ENCODE results near the gene LRIG3. TPM values are rescaled to one million over a fixed set of nuclear protein-coding genes. Genes with fewer than 3 reads are reported as not detected.

LRIG3 gene
- total and polyA plus RNA-seq, 4 experiments from 2014 or later, result not detected

DNA sequence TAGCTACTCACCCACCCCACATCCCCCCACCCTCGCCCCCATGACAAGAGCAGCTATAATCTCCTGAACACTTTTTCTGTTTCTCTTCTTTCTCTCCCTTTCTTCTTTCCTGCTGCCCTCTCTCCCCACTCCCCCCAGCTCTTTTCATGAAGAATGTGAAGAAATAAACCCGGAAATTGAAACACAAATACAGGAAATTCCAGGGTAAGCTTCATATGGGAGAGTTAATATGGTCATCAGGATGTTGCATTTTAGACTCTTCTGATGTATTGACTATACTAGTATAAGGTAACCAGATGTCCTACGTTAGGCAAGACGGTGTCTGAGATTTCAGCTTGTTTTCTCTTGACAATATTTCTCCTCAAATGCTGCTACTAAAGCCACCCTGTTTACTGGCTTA, 41.6 kb upstream of the LRIG3 start:
- ChIA-PET CTCF (ENCODE audit: partially characterized antibody) (no interaction called here), POLR2A (ENCODE audit: partially characterized antibody) (no interaction called here)
- H3K36me3 Mint-ChIP-seq, result no peaks in the 10 kb centered on the region
- intact Hi-C loops (cut with micrococcal nuclease), result no loop called here
- no peaks in the 10 kb centered on the region for H3K4me1 Mint-ChIP-seq
- DNase-seq, result no peak
- H3K9me3 ChIP-seq (ENCODE audit: control insufficient read depth in 1 of 2, low read length in 2 of 2), result no peaks in the 10 kb centered on the region
- H3K4me1 ChIP-seq (ENCODE audit: insufficient read depth, low read length), result no peaks in the 10 kb centered on the region
- H3K27me3 ChIP-seq (ENCODE audit: insufficient read depth, low read length), result no peaks in the 10 kb centered on the region
- no peak overlapping the region for H3K27ac Mint-ChIP-seq
- no peaks in the 10 kb centered on the region for H3K27me3 Mint-ChIP-seq
- H3K4me3 Mint-ChIP-seq, result no peak overlapping the region
- peaks cover 0 to 10% (median 2%) of the 10 kb centered on the region in 8 donors for H3K9me3 Mint-ChIP-seq
- no peak overlapping the region for H3K4me3 ChIP-seq (ENCODE audit: low read length in 2 of 2)
- H3K36me3 ChIP-seq (ENCODE audit: insufficient read depth, low read length), result no peaks in the 10 kb centered on the region
- H3K27ac ChIP-seq (ENCODE audit: low read depth, low read length), result no peak overlapping the region

DNA sequence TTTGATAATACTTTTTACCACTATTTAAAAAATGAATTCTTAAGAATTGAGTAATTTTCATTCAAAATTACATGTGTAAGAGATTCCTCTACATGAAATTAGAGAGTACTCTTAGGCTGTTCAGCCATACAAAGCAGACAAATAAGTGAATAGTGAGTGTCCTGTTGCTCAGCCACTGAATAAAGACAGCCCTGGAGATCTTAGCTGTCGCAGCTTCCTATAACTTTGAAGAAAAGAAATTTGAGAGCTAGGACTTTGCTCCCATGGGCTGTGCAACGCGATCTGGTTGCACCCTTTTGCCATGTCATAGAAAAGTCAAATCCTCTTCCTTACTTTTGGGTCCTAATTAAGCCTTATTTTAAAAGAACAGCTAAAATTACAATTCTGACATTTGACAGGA, 40.9 kb upstream of the LRIG3 start:
- no peak for DNase-seq
- no peak overlapping the region for H3K4me3 ChIP-seq (ENCODE audit: low read length in 2 of 2)
- POLR2A ChIA-PET (ENCODE audit: partially characterized antibody), result no interaction called here

DNA sequence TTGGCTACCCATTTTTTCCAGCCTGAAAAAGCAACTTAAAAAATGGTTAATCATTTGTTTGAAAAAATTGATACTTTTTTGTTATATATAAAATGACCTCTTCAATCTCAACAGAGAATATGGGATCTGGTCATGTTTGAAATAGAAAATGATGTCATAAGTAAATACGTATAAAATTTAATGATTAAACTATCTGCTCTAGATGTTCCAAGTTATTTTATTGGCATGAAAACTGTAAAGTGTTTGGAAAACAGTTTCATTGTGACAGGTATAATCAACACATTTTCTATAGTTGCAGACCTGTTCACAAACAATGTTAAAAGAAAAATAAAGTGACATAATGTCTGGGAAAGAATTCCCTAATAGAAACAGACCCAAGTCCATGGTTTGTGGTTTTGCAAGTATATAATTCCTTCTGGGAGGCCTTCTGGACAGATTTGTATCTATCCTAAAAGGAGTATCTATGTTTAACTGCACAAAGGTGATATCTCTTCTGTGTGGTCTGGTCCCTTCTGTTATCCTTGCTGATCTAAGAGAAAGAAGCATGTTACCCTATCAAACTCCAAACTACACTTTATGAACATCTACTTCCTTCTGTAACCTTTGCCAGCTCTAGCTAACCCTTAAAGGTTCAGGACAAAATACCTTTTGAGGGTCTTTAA, 39.5 kb upstream of the LRIG3 start:
- H3K36me3 Mint-ChIP-seq, result no peaks in the 10 kb centered on the region
- no peaks in the 10 kb centered on the region for H3K4me1 Mint-ChIP-seq
- no peaks in the 10 kb centered on the region for H3K9me3 ChIP-seq (ENCODE audit: control insufficient read depth in 1 of 2, low read length in 2 of 2)
- H3K27me3 ChIP-seq (ENCODE audit: insufficient read depth, low read length), result no peaks in the 10 kb centered on the region
- ChIA-PET POLR2A (ENCODE audit: partially characterized antibody) (no interaction called here), CTCF (ENCODE audit: partially characterized antibody) (no interaction called here)
- DNase-seq, result no peak
- intact Hi-C loops (cut with micrococcal nuclease), result no loop called here
- H3K36me3 ChIP-seq (ENCODE audit: insufficient read depth, low read length), result no peaks in the 10 kb centered on the region
- no peak overlapping the region for H3K27ac Mint-ChIP-seq
- no peak overlapping the region for H3K4me3 ChIP-seq (ENCODE audit: low read length in 2 of 2)
- H3K27me3 Mint-ChIP-seq, result no peaks in the 10 kb centered on the region
- peaks cover 0 to 4% (median 2%) of the 10 kb centered on the region in 8 donors for H3K9me3 Mint-ChIP-seq
- H3K4me3 Mint-ChIP-seq, result no peak overlapping the region
- no peaks in the 10 kb centered on the region for H3K4me1 ChIP-seq (ENCODE audit: insufficient read depth, low read length)
- no peak overlapping the region for H3K27ac ChIP-seq (ENCODE audit: low read depth, low read length)

More for the DNA sequence above, 40.9 kb upstream of the LRIG3 start:
- intact Hi-C loops (cut with micrococcal nuclease), result no loop called here
- no peak overlapping the region for H3K4me3 Mint-ChIP-seq
- no peaks in the 10 kb centered on the region for H3K36me3 Mint-ChIP-seq
- no peak overlapping the region for H3K27ac Mint-ChIP-seq
- no peaks in the 10 kb centered on the region for H3K27me3 Mint-ChIP-seq
- CTCF ChIA-PET (ENCODE audit: partially characterized antibody), result no interaction called here
- peaks cover 0 to 10% (median 2%) of the 10 kb centered on the region in 8 donors for H3K9me3 Mint-ChIP-seq
- no peak overlapping the region for H3K27ac ChIP-seq (ENCODE audit: low read depth, low read length)
- no peaks in the 10 kb centered on the region for H3K9me3 ChIP-seq (ENCODE audit: control insufficient read depth in 1 of 2, low read length in 2 of 2)
- H3K36me3 ChIP-seq (ENCODE audit: insufficient read depth, low read length), result no peaks in the 10 kb centered on the region
- H3K27me3 ChIP-seq (ENCODE audit: insufficient read depth, low read length), result no peaks in the 10 kb centered on the region
- H3K4me1 Mint-ChIP-seq, result no peaks in the 10 kb centered on the region
- H3K4me1 ChIP-seq (ENCODE audit: insufficient read depth, low read length), result no peaks in the 10 kb centered on the region

DNA sequence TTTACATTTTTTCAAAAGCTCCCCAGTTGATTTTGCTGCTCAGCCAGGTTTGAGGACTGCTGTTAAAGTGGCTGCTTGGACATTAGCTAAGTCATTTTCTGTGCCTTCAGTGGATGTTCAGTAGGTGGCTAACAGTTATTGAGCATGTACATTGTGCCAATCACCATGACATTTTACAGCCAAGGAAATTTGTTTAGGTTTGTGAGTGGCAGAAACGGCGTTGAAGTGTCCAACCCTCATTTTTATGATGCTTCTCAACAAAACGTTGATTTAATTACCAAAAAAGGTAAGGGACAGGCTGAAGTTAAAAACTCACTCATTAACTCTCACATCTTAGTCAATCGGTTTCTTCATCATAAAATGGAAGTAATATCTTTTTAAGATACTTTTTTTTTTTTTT, 37.0 kb upstream of the LRIG3 start:
- Histone ChIP-seq H3K36me3 (ENCODE audit: insufficient read depth, low read length) (no peaks in the 10 kb centered on the region), H3K27ac (ENCODE audit: low read depth, low read length) (no peak overlapping the region), H3K27me3 (ENCODE audit: insufficient read depth, low read length) (no peaks in the 10 kb centered on the region), H3K9me3 (ENCODE audit: control insufficient read depth in 1 of 2, low read length in 2 of 2) (no peaks in the 10 kb centered on the region), H3K4me3 (ENCODE audit: low read length in 2 of 2) (no peak overlapping the region), H3K4me1 (ENCODE audit: insufficient read depth, low read length) (no peaks in the 10 kb centered on the region)
- CTCF ChIA-PET (ENCODE audit: partially characterized antibody), result no interaction called here
- H3K9me3 Mint-ChIP-seq, result peaks cover 0 to 3% (median under 1%) of the 10 kb centered on the region in 8 donors
- no peak overlapping the region for H3K27ac Mint-ChIP-seq
- no peaks in the 10 kb centered on the region for H3K36me3 Mint-ChIP-seq
- no peaks in the 10 kb centered on the region for H3K27me3 Mint-ChIP-seq
- intact Hi-C loops (cut with micrococcal nuclease), result no loop called here
- no peaks in the 10 kb centered on the region for H3K4me1 Mint-ChIP-seq
- POLR2A ChIA-PET (ENCODE audit: partially characterized antibody), result no interaction called here
- DNase-seq, result no peak
- H3K4me3 Mint-ChIP-seq, result no peak overlapping the region

DNA sequence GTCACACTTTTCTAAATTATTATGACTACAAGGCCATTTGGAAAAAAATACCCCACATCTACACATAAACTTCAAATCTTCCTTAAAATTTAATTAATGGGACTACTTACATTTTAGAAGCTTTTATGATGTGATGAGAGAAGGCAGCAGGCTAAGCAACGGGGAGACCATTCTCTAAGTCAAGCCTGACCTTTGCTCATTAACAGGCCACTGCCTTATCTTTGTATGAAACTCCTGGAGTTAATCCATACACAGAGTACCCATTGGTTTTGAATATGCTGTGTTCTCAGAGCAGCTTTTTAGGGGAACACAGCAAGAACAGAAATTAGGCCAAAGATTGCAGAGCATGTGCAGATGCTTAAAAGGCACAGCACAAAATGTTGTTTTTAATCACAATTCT, 35.5 kb upstream of the LRIG3 start:
- DNase-seq, result no peak
- intact Hi-C loops (cut with micrococcal nuclease), result no loop called here
- no peaks in the 10 kb centered on the region for H3K4me1 ChIP-seq (ENCODE audit: insufficient read depth, low read length)
- no peak overlapping the region for H3K27ac ChIP-seq (ENCODE audit: low read depth, low read length)
- CTCF ChIA-PET (ENCODE audit: partially characterized antibody), result no interaction called here
- Mint-ChIP-seq H3K27ac (no peak overlapping the region), H3K36me3 (no peaks in the 10 kb centered on the region), H3K4me1 (no peaks in the 10 kb centered on the region), H3K9me3 (peaks cover 0 to 8% (median under 1%) of the 10 kb centered on the region in 8 donors), H3K27me3 (no peaks in the 10 kb centered on the region), H3K4me3 (no peak overlapping the region)
- POLR2A ChIA-PET (ENCODE audit: partially characterized antibody), result no interaction called here
- H3K36me3 ChIP-seq (ENCODE audit: insufficient read depth, low read length), result no peaks in the 10 kb centered on the region
- no peak overlapping the region for H3K4me3 ChIP-seq (ENCODE audit: low read length in 2 of 2)
- no peaks in the 10 kb centered on the region for H3K9me3 ChIP-seq (ENCODE audit: control insufficient read depth in 1 of 2, low read length in 2 of 2)
- H3K27me3 ChIP-seq (ENCODE audit: insufficient read depth, low read length), result no peaks in the 10 kb centered on the region

DNA sequence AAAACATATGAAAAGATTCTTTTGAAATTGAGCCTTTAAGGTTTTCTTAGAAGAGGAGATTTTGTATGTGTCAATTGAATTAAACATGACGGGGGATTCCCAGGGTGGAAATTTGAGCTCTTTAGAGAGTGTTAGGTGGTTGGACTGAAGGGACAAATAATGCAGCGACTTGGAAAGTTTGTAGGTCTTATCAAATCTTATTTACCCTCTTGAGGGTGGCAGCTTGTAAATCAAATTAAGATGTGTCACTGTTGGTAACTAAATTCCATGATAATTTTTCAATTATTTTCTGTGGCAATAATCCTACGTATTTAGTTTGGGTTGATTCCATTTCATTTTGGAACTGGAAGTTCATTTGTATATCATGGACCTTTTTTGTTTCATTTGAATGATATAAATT, 33.7 kb upstream of the LRIG3 start:
- intact Hi-C loops (cut with micrococcal nuclease), result no loop called here
- H3K9me3 ChIP-seq (ENCODE audit: control insufficient read depth in 1 of 2, low read length in 2 of 2), result no peaks in the 10 kb centered on the region
- peaks cover 0 to 14% (median 5%) of the 10 kb centered on the region in 8 donors for H3K9me3 Mint-ChIP-seq
- H3K27me3 ChIP-seq (ENCODE audit: insufficient read depth, low read length), result no peaks in the 10 kb centered on the region
- H3K27ac Mint-ChIP-seq, result no peak overlapping the region
- ChIA-PET CTCF (ENCODE audit: partially characterized antibody) (no interaction called here), POLR2A (ENCODE audit: partially characterized antibody) (no interaction called here)
- H3K27me3 Mint-ChIP-seq, result no peaks in the 10 kb centered on the region
- H3K4me3 ChIP-seq (ENCODE audit: low read length in 2 of 2), result no peak overlapping the region
- no peaks in the 10 kb centered on the region for H3K36me3 ChIP-seq (ENCODE audit: insufficient read depth, low read length)
- H3K4me3 Mint-ChIP-seq, result no peak overlapping the region
- no peaks in the 10 kb centered on the region for H3K4me1 ChIP-seq (ENCODE audit: insufficient read depth, low read length)
- no peaks in the 10 kb centered on the region for H3K36me3 Mint-ChIP-seq
- no peak for DNase-seq
- no peak overlapping the region for H3K27ac ChIP-seq (ENCODE audit: low read depth, low read length)
- H3K4me1 Mint-ChIP-seq, result no peaks in the 10 kb centered on the region

DNA sequence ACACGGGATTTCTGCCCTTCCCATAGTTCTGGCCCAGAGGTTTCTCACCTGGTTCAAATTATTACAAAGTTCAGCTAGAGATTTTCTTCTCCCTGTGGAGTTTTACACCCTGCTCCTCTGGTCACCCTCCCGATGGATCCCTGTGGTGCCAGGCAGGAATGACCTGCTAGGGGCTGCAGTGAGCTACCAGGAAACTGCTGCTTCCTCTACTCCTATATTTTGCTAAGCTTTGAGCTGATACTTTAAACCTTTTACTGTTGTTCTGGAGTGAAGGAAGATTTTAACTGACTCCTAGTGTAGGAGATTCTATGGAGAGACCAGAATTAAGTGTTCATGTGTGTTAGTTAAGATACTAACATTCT, 30.4 kb upstream of the LRIG3 start:
- Mint-ChIP-seq H3K4me3 (no peak overlapping the region), H3K4me1 (no peaks in the 10 kb centered on the region), H3K9me3 (peaks cover 2 to 23% (median 13%) of the 10 kb centered on the region in 8 donors), H3K27ac (no peak overlapping the region), H3K27me3 (no peaks in the 10 kb centered on the region), H3K36me3 (no peaks in the 10 kb centered on the region)
- H3K4me1 ChIP-seq (ENCODE audit: insufficient read depth, low read length), result no peaks in the 10 kb centered on the region
- H3K9me3 ChIP-seq (ENCODE audit: control insufficient read depth in 1 of 2, low read length in 2 of 2), result no peaks in the 10 kb centered on the region
- ChIA-PET CTCF (ENCODE audit: partially characterized antibody) (no interaction called here), POLR2A (ENCODE audit: partially characterized antibody) (no interaction called here)
- H3K27me3 ChIP-seq (ENCODE audit: insufficient read depth, low read length), result no peaks in the 10 kb centered on the region
- no peak for DNase-seq
- H3K4me3 ChIP-seq (ENCODE audit: low read length in 2 of 2), result no peak overlapping the region
- intact Hi-C loops (cut with micrococcal nuclease), result no loop called here
- no peaks in the 10 kb centered on the region for H3K36me3 ChIP-seq (ENCODE audit: insufficient read depth, low read length)
- no peak overlapping the region for H3K27ac ChIP-seq (ENCODE audit: low read depth, low read length)

All from CD4-positive, alpha-beta memory T cell (primary cell).